GM19397 (cell line): ENCODE data around the gene LAIR2.

ENCODE experiments used
- ATAC-seq: cut with Tn5 transposase; IDR thresholded peaks from one replicate; pipeline ENCODE4 v1.9.1; 2021; ENCODE audit warnings: mild to moderate bottlenecking, moderate library complexity; ENCODE audit not compliant: unreplicated experiment

The LAIR2 gene

DNA sequence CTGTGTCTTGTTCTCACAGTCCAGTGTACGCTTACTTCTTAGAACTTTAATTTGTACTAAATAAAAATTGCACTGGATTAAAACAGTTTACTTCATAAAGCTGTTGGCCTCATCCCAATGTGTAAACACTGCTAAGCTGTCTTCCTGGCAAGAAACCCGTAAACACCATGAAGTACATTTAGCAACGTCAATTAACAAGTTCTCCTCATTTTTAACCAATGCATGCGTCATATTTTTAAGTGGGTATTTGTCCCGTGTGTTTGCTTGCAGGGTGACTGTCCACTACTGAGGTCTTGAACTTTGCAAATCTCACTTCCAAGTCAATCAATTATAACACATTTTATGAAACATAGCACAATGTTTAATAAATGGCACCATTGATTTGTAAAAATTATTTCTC lies 28.2 kb downstream of the LAIR2 start:
- ATAC-seq = no peak

DNA sequence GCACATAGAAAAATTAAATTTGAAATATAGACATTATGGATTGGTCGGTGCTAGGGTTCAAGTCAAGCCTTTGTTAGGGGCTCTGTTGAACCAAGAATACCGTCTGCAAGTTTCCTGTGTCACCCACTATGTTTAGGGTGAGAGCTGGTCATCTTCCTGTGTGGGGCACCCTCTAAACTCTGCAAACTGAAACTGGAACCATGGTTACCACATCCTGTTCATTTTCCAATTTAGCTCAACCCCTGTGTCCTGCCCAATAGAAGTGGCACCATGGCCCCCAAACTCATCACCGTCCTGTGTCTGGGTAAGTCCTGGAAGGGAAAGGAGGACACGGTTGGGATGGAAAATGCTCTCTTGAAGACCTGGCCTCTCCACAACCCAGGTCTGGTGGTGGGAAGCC lies 29.9 kb downstream of the LAIR2 start:
- peak; percentile 80 for ATAC-seq

GRCh38 chr19:54533476-54533875 lies 30.8 kb downstream of the LAIR2 start:
- no peak for ATAC-seq

DNA sequence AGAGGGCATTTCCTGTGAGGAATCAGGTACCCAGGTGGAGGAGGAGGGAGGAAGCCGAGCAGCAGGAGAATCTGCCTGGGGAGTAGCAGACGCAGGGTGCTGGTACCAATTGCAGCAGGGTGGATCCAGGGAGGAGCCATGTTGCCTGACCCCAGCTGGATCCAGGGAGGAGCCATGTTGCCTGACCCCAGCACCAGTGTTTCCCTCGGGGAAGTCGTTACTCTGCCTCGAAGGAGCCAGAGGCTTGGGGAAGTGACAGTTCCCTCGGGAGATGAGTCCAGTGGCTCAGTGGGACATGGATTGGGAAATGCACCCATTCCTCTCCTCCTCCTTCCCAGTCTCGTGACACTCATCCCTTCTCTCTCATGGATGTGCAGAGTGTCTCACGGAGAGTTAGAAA lies 31.5 kb downstream of the LAIR2 start:
- no peak for ATAC-seq

GRCh38 chr19:54535601-54536000 lies 33.0 kb downstream of the LAIR2 start:
- ATAC-seq = no peak

GRCh38 chr19:54536956-54537355 lies 34.3 kb downstream of the LAIR2 start:
- no peak for ATAC-seq

DNA sequence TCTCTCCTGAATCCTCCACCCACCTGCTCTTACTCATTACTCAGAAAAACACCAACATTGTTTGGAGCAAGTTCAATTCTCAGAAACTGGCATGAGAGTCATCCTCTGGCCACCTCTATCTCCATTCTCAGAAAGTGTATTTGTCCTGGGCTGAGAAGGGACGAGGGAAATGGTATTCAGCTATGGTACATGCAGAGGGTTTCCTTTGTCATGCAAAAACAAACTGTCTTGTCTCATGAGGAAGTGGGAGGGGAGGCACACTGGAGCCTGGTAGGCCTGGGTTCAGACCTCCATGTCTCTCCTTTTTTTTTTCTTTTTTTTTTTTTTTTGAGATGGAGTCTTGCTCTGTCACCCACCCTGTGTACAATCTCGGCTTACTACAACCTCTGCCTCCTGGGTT lies 39.1 kb downstream of the LAIR2 start:
- ATAC-seq = no peak

DNA sequence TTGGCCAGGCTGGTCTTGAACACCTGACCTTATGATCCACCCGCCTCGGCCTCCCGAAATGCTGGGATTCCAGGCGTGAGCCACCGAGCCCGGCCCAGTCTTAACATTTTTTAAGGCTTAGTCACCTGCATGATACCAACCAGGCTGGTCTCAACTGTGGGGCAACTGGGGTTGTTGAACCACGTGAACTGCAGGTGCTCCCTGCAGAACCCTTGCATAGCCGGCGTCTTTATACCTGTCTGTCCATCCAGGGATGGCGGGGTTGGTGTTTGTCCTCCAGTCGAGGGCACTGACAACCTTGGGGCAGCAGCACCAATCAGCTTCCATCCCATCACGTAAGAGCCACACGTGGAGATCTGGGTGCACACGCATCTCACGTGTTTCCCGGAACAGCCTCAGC lies 46.2 kb downstream of the LAIR2 start:
- no peak for ATAC-seq

DNA sequence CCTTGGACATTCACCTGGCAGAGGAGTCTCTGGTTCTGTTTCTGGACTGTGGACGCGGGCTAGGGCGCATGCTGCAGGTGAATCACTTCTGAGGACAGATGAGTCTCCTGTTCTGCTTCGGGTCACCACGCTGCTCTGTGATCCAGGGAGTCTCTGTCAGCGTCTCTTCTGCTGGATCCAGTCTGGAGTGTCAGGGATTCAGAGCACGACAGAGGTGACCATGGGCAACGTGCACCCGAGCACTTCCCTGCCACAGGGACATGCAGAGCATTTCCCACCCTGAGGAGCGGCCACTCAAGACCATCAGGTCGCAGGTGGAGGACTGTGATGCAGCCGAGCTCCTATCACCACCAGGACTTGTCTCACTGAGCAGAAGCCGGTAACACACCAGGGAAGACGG lies 46.6 kb downstream of the LAIR2 start:
- no peak for ATAC-seq

GRCh38 chr19:54551293-54551692 lies 48.7 kb downstream of the LAIR2 start:
- ATAC-seq = no peak

DNA sequence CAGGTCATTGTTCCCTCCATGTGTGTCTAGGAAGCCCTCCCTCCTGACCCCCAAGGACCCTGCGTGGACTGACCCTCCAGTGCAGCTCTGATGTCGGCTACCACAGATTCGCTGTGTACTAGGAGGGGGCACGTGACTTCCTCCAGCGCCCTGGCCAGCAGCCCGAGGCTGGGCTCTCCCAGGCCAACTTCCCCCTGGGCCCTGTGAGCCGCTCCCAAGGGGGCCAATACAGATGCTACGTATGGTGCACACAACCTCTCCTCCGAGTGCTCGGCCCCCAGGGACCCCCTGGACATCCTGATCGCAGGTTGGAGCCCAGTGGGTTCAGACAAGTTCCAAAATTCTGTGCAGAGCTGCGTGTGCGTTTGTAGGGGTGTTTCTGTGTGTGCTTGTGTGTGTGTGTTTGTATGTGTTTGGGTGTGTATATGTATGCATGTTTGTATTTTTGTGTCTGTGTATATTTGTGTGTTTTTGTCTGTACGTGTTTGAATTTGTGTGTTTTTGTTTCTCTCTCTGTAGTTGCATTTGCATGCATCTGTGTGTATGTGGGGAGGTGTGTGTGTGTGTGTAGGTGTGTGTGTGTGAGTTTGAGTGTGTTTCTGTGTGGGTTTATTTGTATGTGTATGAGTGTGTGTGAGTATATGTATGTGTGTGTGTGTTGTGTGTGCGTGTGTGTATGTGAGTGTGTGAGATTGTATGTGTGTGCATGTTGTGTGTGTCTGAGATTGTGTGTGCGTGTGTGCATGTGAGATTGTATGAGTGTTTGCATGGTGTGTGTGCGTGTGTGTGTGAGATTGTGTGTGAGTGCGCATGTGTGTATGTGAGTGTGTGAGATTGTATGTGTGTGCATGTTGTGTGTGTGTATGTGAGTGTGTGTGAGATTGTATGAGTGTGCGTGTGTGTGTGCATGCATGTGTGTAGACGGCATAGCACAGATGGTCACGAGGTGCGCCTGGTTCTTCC lies 49.6 kb downstream of the LAIR2 start:
- ATAC-seq = no peak

GRCh38 chr19:54552913-54553310 lies 50.3 kb downstream of the LAIR2 start:
- no peak for ATAC-seq

- ATAC-seq = no peak
Measured at GRCh38 chr19:54554006-54554405, 51.4 kb downstream of the LAIR2 start.

- no peak for ATAC-seq
Measured at GRCh38 chr19:54554896-54555295, 52.3 kb downstream of the LAIR2 start.

DNA sequence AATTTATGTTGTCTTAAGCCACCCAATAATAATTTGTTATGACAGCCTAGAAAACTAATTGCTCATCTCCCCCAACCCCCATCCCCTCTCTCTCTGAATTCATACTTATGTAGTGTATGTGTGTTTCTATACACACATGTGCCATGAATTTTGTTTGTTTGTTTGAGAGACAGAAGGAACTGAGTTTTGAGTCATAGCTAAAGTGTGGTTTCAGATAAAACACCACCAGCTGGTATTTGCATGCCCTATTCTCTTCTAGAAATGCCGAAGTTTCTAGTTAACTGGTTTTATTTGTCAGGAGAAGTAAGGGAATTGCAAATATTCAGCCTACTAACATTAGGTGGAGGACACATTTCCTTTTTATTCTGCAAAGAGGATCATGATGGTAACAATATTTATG lies 53.6 kb downstream of the LAIR2 start:
- ATAC-seq = no peak

DNA sequence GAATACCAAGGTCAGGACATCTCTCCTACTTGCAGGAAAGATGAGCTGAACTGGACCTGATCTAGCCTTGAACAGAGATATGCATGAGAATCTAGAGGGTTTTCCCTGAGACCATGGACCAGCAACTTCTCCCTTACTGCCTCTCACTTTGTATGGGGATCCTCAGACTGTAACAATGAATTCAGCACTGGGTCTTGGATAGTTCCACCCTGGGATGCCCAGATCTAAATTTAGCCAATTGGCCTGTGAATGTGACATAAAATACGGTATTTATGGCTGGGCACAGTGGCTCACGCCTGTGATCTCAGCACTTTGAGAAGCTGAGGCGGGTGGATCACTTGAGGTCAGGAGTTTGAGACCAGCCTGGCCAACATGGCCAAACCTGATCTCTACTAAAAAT lies 55.7 kb downstream of the LAIR2 start:
- no peak for ATAC-seq
